HCT116 (cell line): ENCODE data around the gene AMOTL1. TPM values are rescaled to one million over a fixed set of nuclear protein-coding genes. Genes with fewer than 3 reads are reported as not detected.

Experiments used
- ATAC-seq: fragments of 200-7000 bp; cut with Tn5 transposase; 2 replicates; pipeline ENCODE4 v1.9.1; 2020; ENCODE audit warnings: mild to moderate bottlenecking, moderate library complexity
- BruUV-seq: library from RNA; stranded (reverse); fragments of 400-500 nt; replicated peaks from 2 replicates; lab custom pipeline; 2021; lab: Mats Ljungman, UMichigan
- CTCF ChIA-PET: fragments of 300-600 bp; sonication (Branson Sonifier 250); formaldehyde crosslinking; loops from one replicate; lab custom pipeline; 2021; ENCODE audit warnings: antibody characterized with exemption; lab: Charles Lee
- POLR2A ChIA-PET: fragments of 300-600, 350-600 bp; sonication (Branson Sonifier 250); formaldehyde crosslinking; loops from one replicate; lab custom pipeline; 2021; ENCODE audit warnings: antibody characterized with exemption; lab: Charles Lee
- RAD21 ChIA-PET, 2 experiments: fragments of 300-600 bp; sonication (Branson Sonifier 250); formaldehyde crosslinking; loops; one replicate each; lab custom pipeline; 2023; ENCODE audit warnings: low total read pairs in 2 of 2; ENCODE audit not compliant: uncharacterized antibody in 2 of 2, unreplicated experiment in 2 of 2, low non-redundant PET in 1 of 2; lab: Charles Lee
- DNase-seq: peaks from one replicate; pipeline ENCODE4 v3.0.0-alpha.2; 2010; ENCODE audit warnings: low read depth, low spot score
- H2AFZ ChIP-seq: fragments of 200-600 bp; shearing (Covaris generic), sonication (generic); 2 replicates; pipeline ENCODE4 v1.6.1; 2017; ENCODE audit warnings: low read depth, mixed run types, mixed read lengths, antibody characterized with exemption, low read length; ENCODE audit not compliant: poor library complexity, severe bottlenecking
- H3K27ac ChIP-seq: 2 replicates; pipeline ENCODE4 v1.5.1; 2012; ENCODE audit warnings: low read depth, low read length
- H3K27me3 ChIP-seq: fragments of 200-600 bp; sonication (generic); 2 replicates; pipeline ENCODE4 v1.6.1; 2016; ENCODE audit warnings: mixed run types, low read length, mixed read lengths; ENCODE audit not compliant: insufficient read depth
- H3K36me3 ChIP-seq, 2 experiments: fragments of 200-500 bp in 1 of 2; fragments of 200-600 bp in 1 of 2; sonication (Bioruptor generic) in 1 of 2; sonication (generic) in 1 of 2; 2 replicates each; pipeline versions ENCODE4 v1.5.1 to v1.6.1; 2014 to 2016; ENCODE audit warnings: low read length in 2 of 2, inconsistent platforms in 1 of 2, mixed read lengths in 1 of 2, mixed run types in 1 of 2; ENCODE audit not compliant: insufficient read depth in 2 of 2, control insufficient read depth in 1 of 2
- H3K4me1 ChIP-seq, 2 experiments: fragments of 200-600 bp in 1 of 2; sonication (generic) in 1 of 2; 2 replicates each; pipeline versions ENCODE4 v1.5.1 to v1.6.1; 2012 to 2017; ENCODE audit warnings: low read length in 2 of 2, inconsistent platforms in 1 of 2, mild to moderate bottlenecking in 1 of 2, mixed read lengths in 1 of 2, mixed run types in 1 of 2, moderate library complexity in 1 of 2; ENCODE audit not compliant: insufficient read depth in 2 of 2, control insufficient read depth in 1 of 2
- H3K4me2 ChIP-seq: fragments of 200-600 bp; sonication (generic); 2 replicates; pipeline ENCODE4 v1.6.1; 2017; ENCODE audit warnings: mixed run types, low read length, mixed read lengths
- H3K4me3 ChIP-seq, 2 experiments: fragments of 200-600 bp in 1 of 2; sonication (generic) in 1 of 2; replicated peaks in 1 of 2; 2 replicates each; pipeline ENCODE4 v1.5.1; 2011 to 2016; ENCODE audit warnings: low read length in 2 of 2, control low read depth in 1 of 2, low read depth in 1 of 2, mild to moderate bottlenecking in 1 of 2, mixed read lengths in 1 of 2, mixed run types in 1 of 2
- H3K79me2 ChIP-seq: fragments of 200-600 bp; sonication (generic); 2 replicates; pipeline ENCODE4 v1.6.1; 2017; ENCODE audit warnings: mild to moderate bottlenecking, mixed run types, low read length, moderate library complexity, mixed read lengths; ENCODE audit not compliant: insufficient read depth
- H3K9ac ChIP-seq: fragments of 200-600 bp; sonication (generic); 2 replicates; pipeline ENCODE4 v1.6.1; 2016; ENCODE audit warnings: low read length, mixed read lengths
- H3K9me2 ChIP-seq: fragments of 200-600 bp; sonication (generic), shearing (Covaris generic); 2 replicates; pipeline ENCODE4 v1.6.1; 2017; ENCODE audit warnings: mixed run types, mild to moderate bottlenecking, moderate library complexity; ENCODE audit not compliant: insufficient read depth
- H3K9me3 ChIP-seq, 2 experiments: fragments of 200-500 bp in 1 of 2; fragments of 200-600 bp in 1 of 2; sonication (Bioruptor generic) in 1 of 2; sonication (generic) in 1 of 2; 2 replicates each; pipeline ENCODE4 v1.6.1; 2014 to 2017; ENCODE audit warnings: low read length in 2 of 2, mixed read lengths in 2 of 2, inconsistent platforms in 1 of 2, low read depth in 1 of 2, mild to moderate bottlenecking in 1 of 2, mixed run types in 1 of 2, moderate library complexity in 1 of 2; ENCODE audit not compliant: control insufficient read depth in 1 of 2, insufficient read depth in 1 of 2
- H4K20me1 ChIP-seq: fragments of 200-600 bp; sonication (generic), shearing (Covaris generic); 2 replicates; pipeline ENCODE4 v1.6.1; 2017; ENCODE audit warnings: mixed run types, mild to moderate bottlenecking, moderate library complexity; ENCODE audit not compliant: insufficient read depth
- CBX3 ChIP-seq: IDR thresholded peaks from 2 replicates; pipeline ENCODE4 v1.6.1; 2012; ENCODE audit warnings: low read depth
- CEBPB ChIP-seq: IDR thresholded peaks from 2 replicates; pipeline ENCODE4 v1.6.1; 2012; ENCODE audit warnings: low read depth
- EGR1 ChIP-seq: IDR thresholded peaks from 2 replicates; pipeline ENCODE4 v1.6.1; 2012; ENCODE audit warnings: low read depth
- ELF1 ChIP-seq: IDR thresholded peaks from 2 replicates; pipeline ENCODE4 v1.6.1; 2012; ENCODE audit warnings: low read depth, borderline replicate concordance
- EZH2 ChIP-seq: fragments of 200-600 bp; sonication (generic); IDR thresholded peaks from 2 replicates; pipeline ENCODE4 v1.6.1; 2017; ENCODE audit warnings: antibody characterized with exemption, mixed run types
- EZH2phosphoT487 ChIP-seq: fragments of 200-600 bp; IDR thresholded peaks from 2 replicates; pipeline ENCODE4 v1.6.1; 2018; ENCODE audit warnings: antibody characterized with exemption, borderline replicate concordance
- JUND ChIP-seq: IDR thresholded peaks from 2 replicates; pipeline ENCODE4 v1.6.1; 2012
- POLR2AphosphoS5 ChIP-seq: IDR thresholded peaks from 2 replicates; pipeline ENCODE4 v1.6.1; 2011; ENCODE audit warnings: mild to moderate bottlenecking, low read depth, low read length, moderate library complexity
- RAD21 ChIP-seq: IDR thresholded peaks from 2 replicates; pipeline ENCODE4 v1.6.1; 2012; ENCODE audit warnings: low read depth, mild to moderate bottlenecking
- SIN3A ChIP-seq: IDR thresholded peaks from 2 replicates; pipeline ENCODE4 v1.6.1; 2012; ENCODE audit warnings: low read depth
- SP1 ChIP-seq: IDR thresholded peaks from 2 replicates; pipeline ENCODE4 v1.6.1; 2012; ENCODE audit warnings: low read depth
- SRF ChIP-seq: IDR thresholded peaks from 2 replicates; pipeline ENCODE4 v1.6.1; 2012; ENCODE audit warnings: low read depth
- YY1 ChIP-seq: IDR thresholded peaks from 2 replicates; pipeline ENCODE4 v1.6.1; 2011; ENCODE audit warnings: low read length, low read depth, moderate library complexity, mild to moderate bottlenecking; ENCODE audit not compliant: insufficient replicate concordance; ENCODE audit errors: extremely low read depth
- intact Hi-C: fragments of 100-400 bp; cut with micrococcal nuclease; formaldehyde crosslinking; loops from 2 replicates; pipeline ENCODE4 v1.10.0; 2022
- total RNA-seq: library from RNA; stranded (reverse); gene quantifications from one replicate; pipeline ENCODE4 v1.2.1, GENCODE V29; 2021; ENCODE audit not compliant: unreplicated experiment
- TF ChIP-seq, protein P1 (sequence below): IDR thresholded peaks from 2 replicates; pipeline ENCODE4 v1.6.1; 2012
- TF ChIP-seq, protein P2 (sequence below): IDR thresholded peaks from 2 replicates; pipeline ENCODE4 v1.6.1; 2012

AMOTL1 gene
- total RNA-seq, 1 experiment from 2014 or later = 27.6 TPM

DNA sequence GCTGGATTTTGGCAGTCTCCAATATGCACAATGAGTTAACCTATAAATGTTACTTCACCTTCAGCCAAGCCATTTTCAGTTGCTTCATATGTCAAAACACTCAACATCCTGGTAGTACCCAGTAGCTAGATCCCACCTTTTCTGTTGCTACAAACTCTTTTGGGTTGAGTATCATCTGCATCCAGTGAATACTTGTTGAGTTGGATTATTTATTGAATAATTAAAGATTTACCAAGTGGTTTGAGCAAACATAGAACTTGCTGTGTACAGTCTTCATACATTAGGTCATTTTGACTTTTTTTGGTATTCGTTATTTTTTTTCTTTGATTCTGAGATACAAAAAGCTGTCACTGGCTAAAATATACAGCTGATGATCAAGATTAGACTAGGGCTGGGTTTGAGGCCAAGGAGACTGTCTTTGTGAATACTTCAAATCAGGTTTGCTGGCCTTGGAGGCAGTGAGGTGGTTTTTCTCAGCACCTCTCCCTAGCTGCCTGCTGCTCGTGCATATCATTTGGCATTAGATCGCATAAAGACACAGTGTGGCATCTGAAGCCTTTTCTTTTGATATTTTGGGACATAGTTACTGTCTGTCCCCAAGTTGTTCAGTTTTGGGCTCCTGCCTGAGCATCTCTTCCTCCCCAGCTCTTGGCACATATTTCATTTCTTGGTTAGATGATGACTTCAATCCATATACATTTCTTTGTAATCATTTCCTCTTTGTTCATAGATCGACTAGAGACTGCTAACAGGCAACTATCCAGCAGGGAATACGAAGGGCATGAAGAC lies 62.8 kb downstream of the AMOTL1 start:
- Histone ChIP-seq H4K20me1 (no peaks in the 10 kb centered on the region), H3K79me2 (no peaks in the 10 kb centered on the region), H3K9me2 (no peaks in the 10 kb centered on the region), H3K9ac (no peak overlapping the region), H3K4me1 (peaks cover 0 to 3% of the 10 kb centered on the region in 2 experiments; a peak in 1 of 4 replicates), H2AFZ (no peak overlapping the region), H3K27ac (no peak overlapping the region), H3K4me3 (no peak overlapping the region), H3K36me3 (no peaks in the 10 kb centered on the region; a peak in 1 of 4 replicates), H3K9me3 (no peaks in the 10 kb centered on the region), H3K4me2 (no peak overlapping the region), H3K27me3 (no peaks in the 10 kb centered on the region)
- POLR2A ChIA-PET = no interaction called here
- no peak for DNase-seq
- no peak for ATAC-seq
- intact Hi-C loops = no loop called here
- RAD21 ChIA-PET = no interaction called here
- TF ChIP-seq YY1 = no peak
- TF ChIP-seq CEBPB = no peak
- no peak for TF ChIP-seq SP1
- TF ChIP-seq CBX3 = no peak
- no peak for TF ChIP-seq EZH2
- no peak for TF ChIP-seq SIN3A
- no peak for TF ChIP-seq POLR2AphosphoS5
- TF ChIP-seq RAD21 = no peak
- no peak for TF ChIP-seq SRF
- TF ChIP-seq EGR1 = no peak
- TF ChIP-seq JUND = no peak
- TF ChIP-seq EZH2phosphoT487 = no peak
- TF ChIP-seq ELF1 = no peak
- TF ChIP-seq, protein P1, sequence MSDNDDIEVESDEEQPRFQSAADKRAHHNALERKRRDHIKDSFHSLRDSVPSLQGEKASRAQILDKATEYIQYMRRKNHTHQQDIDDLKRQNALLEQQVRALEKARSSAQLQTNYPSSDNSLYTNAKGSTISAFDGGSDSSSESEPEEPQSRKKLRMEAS = no peak
- TF ChIP-seq, protein P2, sequence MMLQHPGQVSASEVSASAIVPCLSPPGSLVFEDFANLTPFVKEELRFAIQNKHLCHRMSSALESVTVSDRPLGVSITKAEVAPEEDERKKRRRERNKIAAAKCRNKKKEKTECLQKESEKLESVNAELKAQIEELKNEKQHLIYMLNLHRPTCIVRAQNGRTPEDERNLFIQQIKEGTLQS = no peak
- no TSS peak for BruUV-seq
- CTCF ChIA-PET = no interaction called here
